HL-60 (cell line): ENCODE results near the gene ZBTB42.

Experiments used
- DNase-seq, 2 experiments: peaks; one replicate each; pipeline ENCODE4 v3.0.0-alpha.2; 2010 to 2020; ENCODE audit warnings: low read depth in 1 of 2, low spot score in 1 of 2
- H3K27ac ChIP-seq: fragments of 250-450 bp; sonication (Bioruptor Pico); replicated peaks from 2 replicates; pipeline ENCODE4 v1.5.1; 2020; ENCODE audit warnings: mild to moderate bottlenecking, moderate library complexity
- H3K27me3 ChIP-seq: fragments of 250-450 bp; sonication (Bioruptor Pico); 2 replicates; pipeline ENCODE4 v1.5.1; 2021; ENCODE audit warnings: mild to moderate bottlenecking, moderate library complexity; ENCODE audit not compliant: insufficient read depth, poor library complexity, severe bottlenecking
- H3K4me3 ChIP-seq: replicated peaks from 2 replicates; pipeline ENCODE4 v1.5.1; 2011; ENCODE audit warnings: mild to moderate bottlenecking, control low read depth, low read length; ENCODE audit not compliant: insufficient read depth
- CTCF ChIP-seq: IDR thresholded peaks from one replicate; pipeline ENCODE4 v1.5.1; 2011; ENCODE audit warnings: low read length, control low read depth, inconsistent platforms; ENCODE audit not compliant: insufficient read depth
- GABPA ChIP-seq: IDR thresholded peaks from 2 replicates; pipeline ENCODE4 v1.6.1; 2012; ENCODE audit warnings: low read depth
- POLR2AphosphoS5 ChIP-seq: IDR thresholded peaks from 2 replicates; pipeline ENCODE4 v1.6.1; 2012; ENCODE audit warnings: low read depth
- REST ChIP-seq: IDR thresholded peaks from 2 replicates; pipeline ENCODE4 v1.6.1; 2012; ENCODE audit warnings: low read depth; ENCODE audit not compliant: insufficient replicate concordance
- SPI1 ChIP-seq: IDR thresholded peaks from 2 replicates; pipeline ENCODE4 v1.6.1; 2012; ENCODE audit warnings: low read depth, mild to moderate bottlenecking, borderline replicate concordance

ZBTB42 gene

GRCh38 chr14:104843442-104844305 is 42.8 kb downstream of the ZBTB42 start:
- Histone ChIP-seq H3K27me3 (peaks cover 36% of the 10 kb centered on the region), H3K4me3 (no peak overlapping the region), H3K27ac (no peak overlapping the region)
- TF ChIP-seq POLR2AphosphoS5 (no peak), GABPA (no peak), REST (no peak), CTCF (no peak)
- no peak for DNase-seq

- no peak overlapping the region for H3K4me3 ChIP-seq
- DNase-seq: no peak
- peaks cover 36% of the 10 kb centered on the region for H3K27me3 ChIP-seq
- no peak overlapping the region for H3K27ac ChIP-seq
- TF ChIP-seq CTCF: no peak
- TF ChIP-seq POLR2AphosphoS5: no peak
- no peak for TF ChIP-seq GABPA
- no peak for TF ChIP-seq REST
- no peak for TF ChIP-seq SPI1
Measured at GRCh38 chr14:104844306-104845032, 43.6 kb downstream of the ZBTB42 start.

GRCh38 chr14:104845033-104845666 is 44.2 kb downstream of the ZBTB42 start:
- Histone ChIP-seq H3K4me3 (no peak overlapping the region), H3K27me3 (peaks cover 36% of the 10 kb centered on the region), H3K27ac (no peak overlapping the region)
- no peak for TF ChIP-seq CTCF
- no peak for TF ChIP-seq SPI1
- TF ChIP-seq GABPA: no peak
- TF ChIP-seq POLR2AphosphoS5: no peak
- TF ChIP-seq REST: no peak
- DNase-seq: no peak
